ENCODE data around the gene RGL2. TPM values are rescaled to one million over a fixed set of nuclear protein-coding genes. Genes with fewer than 3 reads are reported as not detected.

The RGL2 gene
- total and polyA plus RNA-seq, 2 experiments from 2014 or later: 63.3 to 82.1 TPM

- Histone ChIP-seq H3K36me3 (replicated peaks; ENCODE audit: insufficient read depth, low read depth) (no peaks in the 10 kb centered on the region), H3K27ac (peak overlapping the region; percentile 99), H3K27me3 (no peaks in the 10 kb centered on the region), H3K4me1 (ENCODE audit: insufficient read depth) (peaks cover 16% of the 10 kb centered on the region), H3K9me2 (replicated peaks; ENCODE audit: insufficient read depth) (no peaks in the 10 kb centered on the region), H4K20me1 (ENCODE audit: insufficient read depth, poor library complexity, severe bottlenecking) (peaks cover 5% of the 10 kb centered on the region), H3K9me3 (ENCODE audit: low read depth) (no peaks in the 10 kb centered on the region), H3K4me3 (peak overlapping the region; percentile 82), H2AFZ (no peak overlapping the region), H3K79me2 (peaks cover 39% of the 10 kb centered on the region), H3K4me2 (peak overlapping the region; percentile 94)
- no peak for DNase-seq (ENCODE audit: low spot score)
- WGBS (ENCODE audit: low lambda C conversion rate, missing lambda C conversion rate): 66% methylated on average over 12 of the region's 12 CpGs
- TF ChIP-seq CTCF (IDR thresholded peaks at IDR 0.05; ENCODE audit: poor library complexity) (no peak), EZH2 (IDR thresholded peaks at IDR 0.05; ENCODE audit: borderline replicate concordance) (no peak), EZH2phosphoT487 (IDR thresholded peaks at IDR 0.05; ENCODE audit: low read depth, severe bottlenecking, unreplicated experiment) (no peak)
Observed at GRCh38 chr6:33296797-33297405, 1.8 kb downstream of the RGL2 start.

- 88% methylated on average over 13 of the region's 15 CpGs for WGBS (ENCODE audit: low lambda C conversion rate, missing lambda C conversion rate)
Observed at GRCh38 chr6:33295621-33296369, 2.9 kb downstream of the RGL2 start.

GRCh38 chr6:33294086-33294823 is 4.5 kb downstream of the RGL2 start:
- H3K4me2 ChIP-seq: no peak overlapping the region
- H4K20me1 ChIP-seq (ENCODE audit: insufficient read depth, poor library complexity, severe bottlenecking): no peaks in the 10 kb centered on the region
- no peak for DNase-seq (ENCODE audit: low spot score)
- peaks cover 13% of the 10 kb centered on the region for H3K4me1 ChIP-seq (ENCODE audit: insufficient read depth)
- H3K79me2 ChIP-seq: peaks cover 37% of the 10 kb centered on the region
- no peaks in the 10 kb centered on the region for H3K36me3 ChIP-seq (replicated peaks; ENCODE audit: insufficient read depth, low read depth)
- no peak overlapping the region for H3K4me3 ChIP-seq
- H3K27me3 ChIP-seq: no peaks in the 10 kb centered on the region
- no peak overlapping the region for H3K27ac ChIP-seq
- no peaks in the 10 kb centered on the region for H3K9me3 ChIP-seq (ENCODE audit: low read depth)
- TF ChIP-seq CTCF (IDR thresholded peaks at IDR 0.05; ENCODE audit: poor library complexity) (no peak), EZH2phosphoT487 (IDR thresholded peaks at IDR 0.05; ENCODE audit: low read depth, severe bottlenecking, unreplicated experiment) (no peak), EZH2 (IDR thresholded peaks at IDR 0.05; ENCODE audit: borderline replicate concordance) (no peak)
- WGBS (ENCODE audit: low lambda C conversion rate, missing lambda C conversion rate): 73% methylated on average over 10 of the region's 10 CpGs
- no peak overlapping the region for H2AFZ ChIP-seq
- no peaks in the 10 kb centered on the region for H3K9me2 ChIP-seq (replicated peaks; ENCODE audit: insufficient read depth)

More at GRCh38 chr6:33295621-33296369, 2.9 kb downstream of the RGL2 start:
- Histone ChIP-seq H3K4me3 (no peak overlapping the region), H3K4me2 (no peak overlapping the region), H3K27ac (no peak overlapping the region), H3K27me3 (no peaks in the 10 kb centered on the region), H3K9me3 (ENCODE audit: low read depth) (no peaks in the 10 kb centered on the region), H4K20me1 (ENCODE audit: insufficient read depth, poor library complexity, severe bottlenecking) (peaks cover 5% of the 10 kb centered on the region), H3K36me3 (replicated peaks; ENCODE audit: insufficient read depth, low read depth) (no peaks in the 10 kb centered on the region), H2AFZ (no peak overlapping the region), H3K79me2 (peaks cover 33% of the 10 kb centered on the region), H3K4me1 (ENCODE audit: insufficient read depth) (peaks cover 11% of the 10 kb centered on the region), H3K9me2 (replicated peaks; ENCODE audit: insufficient read depth) (no peaks in the 10 kb centered on the region)
- TF ChIP-seq EZH2 (IDR thresholded peaks at IDR 0.05; ENCODE audit: borderline replicate concordance) (no peak), EZH2phosphoT487 (IDR thresholded peaks at IDR 0.05; ENCODE audit: low read depth, severe bottlenecking, unreplicated experiment) (no peak), CTCF (IDR thresholded peaks at IDR 0.05; ENCODE audit: poor library complexity) (no peak)
- no peak for DNase-seq (ENCODE audit: low spot score)
